ENCODE data around the gene GRAMD1B.
"Not testable (repeated sequence)": the region's sequence is repeated elsewhere in the genome, so short reads cannot be mapped to it uniquely, and the experiment has no call there.

GRAMD1B gene

DNA sequence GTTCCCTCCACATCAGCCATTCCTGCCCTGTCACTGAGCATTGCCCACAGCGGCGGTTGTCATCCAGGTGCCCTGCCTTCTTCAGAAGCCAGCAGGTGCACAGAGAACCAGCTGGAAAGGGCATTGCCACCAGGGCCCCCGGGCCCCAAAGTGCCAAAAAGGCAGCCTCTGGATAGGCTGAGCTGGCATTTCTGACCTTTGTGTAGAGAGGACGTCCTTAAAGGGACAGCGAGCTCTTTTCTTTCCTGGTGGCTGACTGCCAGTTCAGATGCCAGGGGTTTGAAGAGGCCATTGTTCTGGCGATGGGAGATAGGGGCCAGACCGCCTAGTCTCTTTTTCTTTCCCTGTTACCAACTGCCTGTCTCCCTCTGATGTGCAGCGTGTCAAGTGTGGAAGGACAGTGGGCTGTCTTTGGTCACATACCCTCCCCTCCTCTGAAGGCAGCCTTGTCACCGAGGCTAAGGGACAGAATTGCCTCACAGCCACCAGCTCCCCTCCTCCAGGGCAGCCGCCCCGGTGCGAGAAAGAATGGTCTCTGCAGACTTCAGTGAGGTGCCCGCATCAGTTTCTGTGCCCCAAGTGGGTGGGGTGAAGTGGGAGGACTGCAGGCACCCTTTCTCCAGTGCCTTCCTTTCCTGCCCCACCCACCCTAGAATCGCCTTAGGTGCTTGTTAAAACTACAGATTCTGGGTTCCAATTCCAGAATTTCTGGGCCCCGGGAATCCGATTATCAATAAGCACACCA, 114.7 kb downstream of the GRAMD1B start:
- DNase-seq: no peak

DNA sequence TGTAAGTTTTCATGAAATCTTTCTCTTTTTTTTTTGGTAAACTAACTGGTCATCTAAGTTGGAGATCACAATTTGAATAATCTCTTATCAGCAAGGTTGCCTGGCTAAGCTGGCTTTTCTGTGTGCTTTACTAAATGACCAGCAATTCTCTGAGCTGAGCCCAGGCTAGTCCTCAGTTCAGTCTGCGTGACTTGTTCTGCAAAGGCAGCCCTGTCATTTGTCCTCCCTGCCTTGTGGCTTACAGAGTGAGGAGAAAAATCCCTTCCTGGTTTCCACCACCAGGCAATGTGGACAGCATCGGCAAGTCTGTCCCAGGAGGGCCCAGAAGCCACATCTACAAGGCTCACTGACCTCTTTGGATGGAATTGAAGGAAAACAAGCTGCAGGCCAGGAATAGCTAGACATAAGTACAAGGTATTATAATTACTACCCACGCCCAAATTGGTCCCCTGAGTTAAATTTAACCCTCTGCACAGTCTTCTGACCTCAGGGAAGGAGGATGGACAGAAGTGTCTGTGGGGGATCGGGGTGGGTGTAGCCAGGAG, 115.7 kb downstream of the GRAMD1B start:
- DNase-seq: no peak

DNA sequence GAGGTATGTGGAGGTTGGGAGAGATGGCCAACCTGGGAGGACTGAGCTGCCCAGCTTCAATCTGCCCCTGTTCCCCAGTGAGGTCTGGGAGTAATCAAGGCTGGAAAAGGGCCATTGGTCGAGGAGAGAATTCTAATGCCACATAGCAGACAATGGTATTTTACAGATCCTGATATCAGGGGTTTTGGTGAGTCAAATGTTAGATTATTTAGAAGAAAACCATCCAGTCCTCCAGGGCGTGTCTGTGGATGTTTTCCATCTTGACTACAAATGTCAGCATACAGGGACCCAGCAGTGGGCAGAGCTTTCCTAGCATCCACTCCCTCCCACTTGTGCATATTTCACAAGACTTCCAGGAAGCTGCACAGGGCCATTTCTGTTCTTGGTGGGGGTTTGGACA, 116.4 kb downstream of the GRAMD1B start:
- no peak for DNase-seq

DNA sequence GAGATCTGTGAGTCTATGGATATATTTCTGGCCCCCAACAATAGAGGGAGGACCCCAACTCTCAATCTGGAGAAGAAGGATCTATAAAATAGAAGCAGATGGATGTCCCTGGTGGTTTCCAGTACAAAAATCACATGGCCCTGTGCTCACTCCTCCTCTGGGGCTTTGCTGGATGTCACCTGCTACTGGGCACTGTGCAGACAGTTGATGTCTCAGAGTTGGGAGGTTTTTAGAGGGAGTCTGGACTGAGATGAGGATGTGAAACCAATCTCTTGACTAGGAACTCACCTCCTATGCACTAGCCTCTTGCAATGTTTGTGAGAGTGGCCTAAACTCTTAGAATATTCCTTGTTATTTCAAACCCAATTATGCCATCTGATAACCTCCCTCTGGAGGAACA, 117.1 kb downstream of the GRAMD1B start:
- no peak for DNase-seq

DNA sequence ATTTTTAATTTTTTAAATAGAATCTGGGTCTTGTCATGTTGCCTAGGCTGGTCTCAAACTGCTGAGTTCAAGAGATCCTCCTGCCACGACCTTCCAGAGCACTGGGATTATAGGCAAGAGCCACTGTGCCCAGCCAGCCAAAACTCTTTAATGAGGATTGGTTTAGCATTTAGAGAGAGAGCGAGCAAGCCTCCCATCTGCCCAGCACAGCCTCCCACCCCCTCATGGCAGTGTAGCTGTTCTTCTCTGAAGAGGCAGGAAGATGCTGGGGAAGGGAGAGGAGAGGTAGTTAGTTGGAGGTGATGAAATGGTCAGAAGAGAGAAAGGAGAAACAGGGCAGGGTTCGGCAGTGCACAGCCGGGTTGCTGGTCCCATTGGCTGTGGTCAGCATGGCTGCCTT, 118.7 kb downstream of the GRAMD1B start:
- DNase-seq: no peak

DNA sequence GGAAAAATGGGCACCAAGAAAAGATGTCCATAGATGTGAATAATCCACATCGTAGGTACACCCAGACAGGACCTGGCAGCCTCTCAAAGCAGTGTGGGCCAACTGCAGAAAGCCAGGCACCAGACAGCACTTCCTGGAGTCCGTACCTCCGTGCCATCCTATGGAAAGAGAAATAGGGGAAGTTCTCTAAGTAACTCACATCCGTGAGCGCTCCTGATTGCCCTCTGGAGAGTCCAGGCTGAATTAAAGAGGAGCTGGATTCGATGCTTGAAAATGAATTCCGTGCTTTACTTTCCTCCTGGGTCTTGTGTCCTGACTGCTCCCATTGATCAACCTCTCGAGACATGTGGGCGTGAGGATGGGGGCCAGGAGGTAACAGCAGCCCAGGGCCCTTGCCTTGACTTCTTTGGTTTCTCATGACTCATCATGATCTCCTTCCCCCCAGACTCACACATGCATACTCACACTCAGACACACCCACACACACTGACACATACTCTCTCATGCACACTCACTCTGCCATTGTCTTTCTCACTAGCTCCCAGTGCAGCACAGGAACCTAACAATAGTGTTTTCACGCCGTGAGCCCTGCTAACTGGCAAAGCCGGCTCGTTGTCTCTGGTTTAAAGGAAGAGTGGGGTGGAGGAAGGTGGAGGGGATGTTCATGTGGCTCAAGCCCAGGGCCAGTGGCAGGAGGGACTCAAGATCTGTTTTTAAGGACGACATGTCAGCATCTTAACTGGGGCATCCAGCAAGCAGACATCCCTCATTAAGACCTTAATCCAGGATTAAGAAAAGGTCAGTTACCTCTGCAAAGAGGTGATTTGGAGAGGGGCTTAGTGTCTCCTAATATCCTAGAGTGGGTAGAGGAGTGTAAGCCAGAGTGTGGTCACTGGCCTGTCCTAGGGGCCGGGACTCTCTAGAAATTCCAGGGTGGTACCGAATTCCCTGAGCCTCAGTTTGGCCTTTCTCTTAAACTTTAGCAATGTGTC, 120.2 kb downstream of the GRAMD1B start:
- no peak for DNase-seq

DNA sequence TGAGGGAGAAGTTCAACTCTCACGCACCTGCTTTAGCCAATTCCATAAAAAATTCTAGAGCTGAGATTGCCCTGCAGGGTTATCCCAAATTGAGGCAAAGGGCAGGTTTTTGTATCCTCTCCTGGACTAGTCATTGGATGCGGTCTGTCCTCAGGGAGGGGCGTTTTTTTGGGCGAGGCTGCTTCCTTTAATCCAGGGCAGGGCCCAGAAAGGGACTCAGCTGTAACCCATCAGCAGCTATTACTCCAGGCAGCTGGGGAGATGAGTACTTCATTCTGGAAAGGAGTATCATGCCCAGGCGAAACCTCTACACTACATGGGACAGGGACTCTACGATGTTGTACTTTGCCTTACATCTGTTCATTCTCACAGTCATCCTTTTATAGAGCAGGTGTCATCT, 121.0 kb downstream of the GRAMD1B start:
- DNase-seq: no peak

DNA sequence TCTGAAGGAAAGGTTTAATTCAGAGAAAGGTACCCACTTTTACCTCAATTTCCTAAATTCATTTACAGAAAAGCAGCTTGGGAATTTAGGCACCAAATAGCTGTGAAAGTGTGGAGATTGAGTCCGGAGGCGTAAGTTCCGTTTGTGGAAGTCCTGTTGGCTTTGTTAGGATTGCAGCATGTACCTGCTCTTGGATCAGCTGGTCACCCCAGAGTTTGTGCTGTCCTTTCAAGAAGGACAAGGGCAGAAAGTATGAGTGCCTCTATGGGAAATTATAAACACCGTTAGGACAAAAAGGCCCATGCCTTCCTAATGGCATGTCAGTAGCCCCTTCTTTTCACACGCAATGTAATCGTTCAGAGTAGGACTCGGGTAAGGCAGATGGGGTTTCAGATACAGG, 126.6 kb downstream of the GRAMD1B start:
- DNase-seq: no peak

DNA sequence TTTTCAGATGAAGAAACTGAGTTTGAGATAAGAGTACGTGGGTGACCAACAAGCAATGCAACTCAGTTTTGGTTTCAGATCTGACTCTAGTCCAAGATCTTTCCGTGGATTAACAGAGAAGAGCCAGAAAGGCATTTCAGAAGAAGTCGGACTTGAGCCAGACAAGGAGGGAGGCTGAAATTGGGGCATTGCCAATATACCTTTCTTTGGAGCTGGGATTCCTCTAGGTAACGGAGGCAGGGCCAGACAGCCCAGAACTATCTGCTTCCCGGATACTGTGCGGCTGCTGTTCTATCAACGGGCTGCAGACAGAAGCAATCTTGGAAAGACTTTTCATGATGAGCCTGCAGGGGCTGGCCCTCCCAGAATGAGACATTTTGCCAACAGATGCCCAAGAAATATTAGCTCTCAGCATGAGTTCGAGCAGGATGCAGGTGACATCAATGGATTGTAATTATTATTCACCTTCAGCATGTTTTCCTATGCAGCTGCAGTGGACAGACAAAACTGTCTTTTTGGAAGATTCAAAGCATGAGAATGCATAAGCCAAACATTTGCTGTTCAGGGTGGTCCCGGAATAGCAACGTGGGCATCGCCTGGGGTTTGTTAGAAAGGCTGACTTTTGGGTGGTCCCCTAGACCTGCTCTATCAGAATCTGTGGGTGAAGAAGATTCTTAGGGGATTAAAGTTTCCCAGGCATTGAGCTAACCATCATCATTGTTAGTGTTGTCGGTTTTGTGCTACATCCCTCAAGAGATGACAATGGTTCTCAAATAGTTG, 128.7 kb downstream of the GRAMD1B start:
- DNase-seq: no peak

DNA sequence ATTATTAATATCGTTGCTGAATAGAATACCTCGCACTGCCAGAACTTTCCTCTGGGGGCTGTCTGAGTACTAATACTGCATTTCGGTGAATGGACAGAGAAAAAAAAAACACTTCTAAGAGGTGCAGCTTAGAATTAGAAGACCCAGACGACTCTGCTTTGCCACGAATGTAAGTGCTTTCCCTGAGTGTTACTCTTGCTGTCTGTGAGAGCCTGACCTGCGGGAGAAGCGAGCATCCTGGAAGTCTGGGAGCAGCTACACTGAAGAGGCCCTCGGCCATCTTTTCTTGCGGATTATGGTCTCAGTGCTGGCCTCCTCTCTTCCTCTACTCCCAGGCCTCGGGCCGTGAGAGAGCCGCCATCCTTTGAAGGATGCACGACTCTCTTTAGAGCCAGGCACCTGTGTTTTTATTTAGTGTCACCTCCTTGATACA, 129.5 kb downstream of the GRAMD1B start:
- DNase-seq: no peak

DNA sequence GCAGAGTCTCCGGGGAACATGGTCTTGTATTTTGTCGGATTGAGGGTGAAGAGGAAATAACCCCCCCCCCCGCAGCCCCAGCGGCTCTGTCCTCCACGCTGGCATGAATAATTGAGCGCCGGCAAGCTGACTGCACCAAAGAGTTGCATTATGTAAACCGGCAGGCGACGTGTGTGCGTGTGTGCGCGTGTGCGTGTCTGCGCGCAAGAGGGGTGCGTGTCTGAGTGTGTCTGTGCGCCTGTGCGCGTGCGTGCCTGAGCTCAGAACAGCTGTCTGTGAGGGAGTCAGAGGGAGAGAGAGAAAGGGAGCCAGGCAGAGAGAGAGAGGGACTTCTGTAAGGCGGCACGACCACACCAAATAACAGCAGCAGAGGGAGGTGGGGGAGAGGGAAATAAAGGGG, 129.9 kb downstream of the GRAMD1B start:
- no peak for DNase-seq

DNA sequence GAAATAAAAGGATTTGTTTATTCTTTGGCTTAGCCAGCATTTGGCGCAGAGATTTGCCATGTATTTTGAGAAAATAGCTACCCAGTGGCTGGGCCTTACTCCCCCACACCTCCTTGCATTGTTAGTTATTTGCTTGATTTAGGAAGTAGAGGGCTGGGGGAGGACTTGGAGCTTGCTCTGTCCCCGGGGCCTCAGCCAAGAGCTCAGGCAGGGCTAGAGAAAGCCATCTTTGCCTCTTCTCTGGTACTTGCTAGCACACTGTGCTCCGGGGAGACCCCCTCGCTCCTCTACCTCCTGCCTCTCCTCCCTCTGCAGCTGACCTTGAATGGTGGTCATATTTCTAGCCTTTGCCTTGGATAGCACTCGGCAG, 131.3 kb downstream of the GRAMD1B start:
- DNase-seq: no peak

DNA sequence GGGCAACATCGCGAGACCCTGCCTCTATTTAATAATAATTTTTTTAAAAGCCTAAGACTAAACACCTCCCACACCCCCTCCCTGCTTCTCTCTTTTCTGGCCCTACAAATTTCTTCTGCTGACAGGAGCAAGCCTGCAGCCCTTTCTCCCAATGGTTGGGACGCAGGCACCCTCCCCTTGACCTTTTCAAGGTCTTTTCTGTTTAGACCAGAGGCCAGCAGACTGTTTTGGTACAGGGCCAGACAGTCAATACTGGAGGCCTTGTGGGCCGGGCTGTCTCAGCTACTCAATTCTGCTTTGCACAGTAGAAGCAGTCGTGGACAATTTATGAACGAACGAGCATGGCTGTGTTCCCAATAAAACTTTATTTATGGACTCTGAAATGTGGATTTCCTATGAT, 132.1 kb downstream of the GRAMD1B start:
- no peak for DNase-seq

DNA sequence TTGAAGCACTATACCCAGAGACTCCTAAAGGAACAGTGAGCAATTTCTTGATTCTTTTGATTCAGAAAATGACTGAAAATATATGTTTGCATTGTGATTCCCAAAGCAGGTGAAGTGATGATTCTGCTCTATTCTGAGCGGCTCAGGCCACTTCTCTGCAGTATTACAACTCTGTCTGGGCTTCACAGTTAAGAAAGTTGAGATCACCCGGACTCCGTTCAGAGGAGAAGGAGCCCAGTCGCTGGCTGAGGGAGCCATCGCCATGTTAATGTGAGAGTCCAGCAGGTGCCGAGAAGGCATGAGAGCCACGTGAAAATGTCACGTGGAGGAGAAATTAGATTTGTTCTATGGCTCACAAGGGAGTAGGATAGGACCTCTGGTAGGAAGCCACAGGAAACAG, 132.8 kb downstream of the GRAMD1B start:
- DNase-seq: no peak

DNA sequence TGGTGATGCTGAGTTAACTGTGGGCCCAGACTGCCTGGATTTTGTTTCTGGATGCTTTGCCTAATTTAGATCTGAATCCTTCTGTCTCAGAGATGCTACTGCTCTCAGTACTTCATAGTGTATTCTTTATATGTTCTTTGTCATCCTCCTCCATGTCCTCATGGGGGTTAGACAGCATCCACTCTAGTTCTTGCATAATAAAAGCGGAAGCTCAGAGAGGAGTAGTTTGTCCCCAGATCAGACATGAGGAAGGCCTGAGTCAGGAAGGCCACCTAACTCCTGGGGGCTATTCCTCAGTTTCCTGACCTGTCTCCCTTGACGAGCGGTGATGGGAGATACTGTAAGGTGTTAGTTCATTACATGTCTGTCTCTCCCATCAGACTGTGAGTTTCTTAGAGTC, 134.2 kb downstream of the GRAMD1B start:
- no peak for DNase-seq

DNA sequence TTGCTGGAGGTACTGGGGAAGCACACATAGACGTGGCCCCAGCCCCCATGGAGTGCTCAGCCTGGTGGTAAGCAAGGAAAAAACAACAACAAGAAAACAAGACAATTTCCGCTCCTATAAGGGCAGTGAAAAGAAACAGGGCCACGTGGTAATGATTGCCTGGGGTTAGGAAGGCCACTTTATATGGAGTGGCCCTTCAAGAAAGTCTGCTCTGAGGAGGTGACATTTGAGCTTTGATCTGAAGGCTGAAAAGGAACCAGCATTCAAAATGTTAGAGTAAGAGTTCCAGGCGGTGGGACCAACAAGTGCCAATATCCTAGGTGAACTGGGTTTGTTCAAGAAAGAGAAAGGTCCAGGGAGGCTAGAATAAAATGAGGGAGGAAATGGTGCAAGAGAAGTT, 136.8 kb downstream of the GRAMD1B start:
- no peak for DNase-seq

DNA sequence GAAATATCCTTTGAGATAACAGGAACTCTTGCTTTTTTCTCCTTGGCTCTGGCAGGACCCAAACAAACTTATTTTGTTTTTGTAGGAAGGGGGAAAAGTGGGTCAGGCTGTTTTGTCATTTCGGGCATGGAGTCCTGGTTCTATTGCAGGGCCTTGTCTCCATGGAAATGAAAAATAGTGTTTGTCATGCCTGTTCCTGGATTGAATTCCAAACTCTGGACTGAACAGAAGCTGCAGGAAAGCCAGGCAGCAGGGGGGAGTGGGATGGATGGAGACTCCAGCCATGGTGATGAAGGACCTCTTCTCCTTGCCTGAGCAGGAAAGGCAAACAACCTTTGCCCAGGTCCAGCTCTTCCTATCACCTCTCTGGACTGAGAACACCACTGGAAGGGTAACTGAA, 137.4 kb downstream of the GRAMD1B start:
- DNase-seq: no peak

DNA sequence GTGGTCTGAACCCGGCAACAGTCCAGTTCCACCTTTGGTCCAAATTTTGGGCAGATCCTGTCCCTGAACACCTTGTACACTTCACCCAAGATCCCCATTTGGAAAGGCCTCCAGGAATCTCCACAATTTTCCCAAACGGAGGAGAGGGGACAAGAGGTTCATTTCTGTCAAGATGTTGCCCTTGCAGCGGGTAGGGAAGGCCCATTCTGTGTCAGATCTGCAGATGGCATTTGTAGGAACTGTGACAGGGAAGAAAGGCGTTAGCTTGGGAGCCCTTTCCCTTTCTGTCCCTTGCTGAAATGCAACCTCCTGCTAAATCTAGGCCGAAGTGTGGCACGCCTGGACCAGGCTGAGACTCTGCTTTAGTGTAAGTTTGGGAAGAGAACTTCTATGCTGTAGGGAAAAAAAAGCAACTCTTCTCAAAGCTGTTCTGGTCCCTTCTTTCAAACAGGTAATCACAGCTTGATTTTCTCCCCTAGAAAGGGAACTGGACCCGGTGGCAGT, 138.3 kb downstream of the GRAMD1B start:
- no peak for DNase-seq

DNA sequence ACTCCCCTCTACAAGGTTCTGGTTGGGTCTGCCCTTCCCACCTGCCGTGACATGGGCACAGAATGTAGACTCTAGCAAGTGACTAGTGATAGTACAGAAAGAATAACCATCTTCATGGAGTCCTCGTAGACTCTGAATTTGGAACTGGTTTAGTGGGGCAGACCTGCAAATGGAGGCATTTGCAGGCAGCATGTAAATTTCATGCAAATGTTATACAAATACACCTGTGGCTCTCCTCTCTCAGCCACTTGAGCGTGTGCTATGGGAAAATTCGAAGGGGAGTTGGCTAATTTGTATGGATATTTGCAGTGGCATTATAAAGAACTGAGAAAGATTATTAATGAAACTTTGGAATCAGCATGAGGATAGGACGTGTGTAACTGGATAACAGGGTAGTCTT, 139.3 kb downstream of the GRAMD1B start:
- DNase-seq: no peak

DNA sequence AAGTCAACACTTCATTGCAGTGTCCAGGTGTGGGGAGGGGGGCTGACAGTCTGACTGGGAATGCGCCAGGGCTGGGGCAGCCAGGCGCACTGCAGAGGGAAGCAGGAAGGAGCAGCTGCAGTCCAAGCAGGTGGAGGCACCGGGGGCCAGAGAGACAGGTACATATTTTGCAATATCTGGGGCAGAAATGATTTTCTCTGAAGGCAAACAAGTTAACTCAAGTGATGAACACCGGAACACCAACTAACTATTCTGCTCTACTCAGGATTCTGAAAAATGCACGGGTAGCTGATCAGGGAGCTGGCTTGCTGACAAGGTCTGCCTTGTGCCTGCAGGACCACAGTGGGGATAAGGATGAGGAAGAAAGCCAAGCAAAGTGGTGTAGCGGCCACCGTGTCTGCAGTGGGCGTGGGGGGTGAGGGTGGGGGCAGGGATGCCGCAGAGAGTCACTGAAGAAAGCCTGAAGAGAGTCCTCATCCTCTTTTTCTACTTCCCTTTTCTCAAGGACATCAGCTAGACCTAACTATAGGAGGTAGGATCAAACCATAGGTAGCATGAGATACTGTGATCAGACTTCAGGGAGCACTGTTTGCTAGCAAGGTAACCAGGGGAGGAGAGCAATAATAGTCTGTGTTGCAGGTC, 141.0 kb downstream of the GRAMD1B start:
- no peak for DNase-seq

DNA sequence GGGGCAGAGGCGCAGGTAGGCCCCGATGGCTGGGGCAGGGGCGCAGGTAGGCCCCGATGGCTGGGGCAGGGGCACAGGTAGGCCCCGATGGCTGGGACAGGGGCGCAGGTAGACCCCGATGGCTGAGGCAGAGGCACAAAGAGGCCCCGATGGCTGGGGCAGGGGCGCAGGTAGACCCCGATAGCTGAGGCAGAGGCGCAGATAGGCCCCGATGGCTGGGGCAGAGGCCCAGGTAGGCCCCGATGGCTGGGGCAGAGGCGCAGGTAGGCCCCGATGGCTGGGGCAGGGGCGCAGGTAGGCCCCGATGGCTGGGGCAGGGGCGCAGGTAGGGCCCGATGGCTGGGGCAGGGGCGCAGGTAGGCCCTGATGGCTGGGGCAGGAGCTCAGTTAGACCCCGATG, 142.7 kb downstream of the GRAMD1B start:
- DNase-seq: not testable (repeated sequence)

DNA sequence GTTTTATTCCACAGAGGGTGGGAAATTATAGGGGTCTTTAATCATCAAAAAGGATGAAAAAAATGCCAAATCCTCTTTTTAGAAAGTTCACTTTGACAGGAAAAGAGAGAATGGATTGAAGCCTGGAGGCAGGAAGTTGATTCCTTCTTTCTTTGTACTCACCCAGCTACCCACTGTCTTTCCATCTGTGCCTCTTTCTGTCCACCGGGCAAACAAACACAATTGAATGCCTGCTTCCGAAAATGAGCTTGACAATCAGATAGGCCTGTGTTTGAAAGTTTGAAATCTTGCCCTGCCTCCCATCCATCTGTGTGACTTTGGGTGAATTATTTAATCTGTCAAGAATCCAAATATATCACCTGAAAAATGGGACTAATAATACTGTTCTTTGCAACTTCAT, 143.2 kb downstream of the GRAMD1B start:
- DNase-seq: no peak
